HepG2 (cell line): Measurements from ENCODE around the gene MTFR1L. TPM values are rescaled to one million over a fixed set of nuclear protein-coding genes. Genes with fewer than 3 reads are reported as not detected.

Experiments
- polyA plus RNA-seq, 8 experiments: library from polyadenylated mRNA; depleted of rRNA in 3 of 8; stranded (reverse) in 7 of 8; unstranded in 1 of 8; fragments of >200 nt; fragmentation: Illumina TruSeq in 4 of 8; extraction: Trizol in 4 of 8; gene quantifications; 2 replicates each; pipeline versions ENCODE4 v1.2.1 to v1.2.3, GENCODE V29; 2011 to 2016; ENCODE audit warnings: low read depth in 4 of 8, missing spikeins in 1 of 8, mixed read lengths in 1 of 8; ENCODE audit not compliant: insufficient read depth in 1 of 8
- small RNA-seq, 3 experiments: library from RNA; depleted of rRNA; stranded (forward); fragments of <200 nt; gene quantifications; one replicate each; pipeline ENCODE3, GENCODE V24; 2012; ENCODE audit warnings: low read depth in 2 of 3, low replicate concordance in 1 of 3; ENCODE audit not compliant: insufficient read length in 3 of 3, insufficient read depth in 2 of 3
- total RNA-seq, 5 experiments: library from RNA; depleted of rRNA; stranded (reverse); fragments of >200 nt; fragmentation: Illumina TruSeq; extraction: Trizol; gene quantifications; 2 replicates each; pipeline ENCODE4 v1.2.3, GENCODE V29; 2016; ENCODE audit warnings: low read depth in 1 of 5

The MTFR1L gene
- total and polyA plus RNA-seq, 2 of the 13 experiments (the other 11 are each of a cell fraction or from before 2014, with no cell fraction given): 38.0 to 55.7 TPM

Small RNA genes within 50 kb of the gene (small RNA-seq; reads per million reads assigned to genes)
- gene RF00019: 0 reads per million in 3 experiments

Other genes starting within 250 kb of the MTFR1L start
- 0.15 and 0.49 TPM in 2 replicates for gene MAN1C1, start 203.2 kb upstream of the MTFR1L start, total RNA-seq (2016; rRNA removed; fragmentation: Illumina TruSeq; extraction: Trizol)
- 0.18 and 0.39 TPM in 2 replicates for gene MAN1C1, start 203.2 kb upstream of the MTFR1L start, polyA plus RNA-seq (2011; rRNA removed)
- 3.4 and 3.8 TPM in 2 replicates for gene SELENON, start 19.8 kb upstream of the MTFR1L start, total RNA-seq (2016; rRNA removed; fragmentation: Illumina TruSeq; extraction: Trizol)
- gene SELENON, start 19.8 kb upstream of the MTFR1L start, polyA plus RNA-seq (2011; rRNA removed): 8.0 and 8.9 TPM in 2 replicates
- gene AUNIP, start 39.5 kb downstream of the MTFR1L start, total RNA-seq (2016; rRNA removed; fragmentation: Illumina TruSeq; extraction: Trizol): 12.3 and 12.8 TPM in 2 replicates
- gene AUNIP, start 39.5 kb downstream of the MTFR1L start, polyA plus RNA-seq (2011; rRNA removed): 2.4 and 3.8 TPM in 2 replicates
- 6.0 and 13.2 TPM in 2 replicates for gene PAQR7, start 55.8 kb downstream of the MTFR1L start, total RNA-seq (2016; rRNA removed; fragmentation: Illumina TruSeq; extraction: Trizol)
- gene PAQR7, start 55.8 kb downstream of the MTFR1L start, polyA plus RNA-seq (2011; rRNA removed): 16.6 and 20.2 TPM in 2 replicates
- 409 and 618 TPM in 2 replicates for gene STMN1, start 86.5 kb downstream of the MTFR1L start, total RNA-seq (2016; rRNA removed; fragmentation: Illumina TruSeq; extraction: Trizol)
- gene STMN1, start 86.5 kb downstream of the MTFR1L start, polyA plus RNA-seq (2011; rRNA removed): 27.3 and 45.9 TPM in 2 replicates
- gene PAFAH2, start 178.1 kb downstream of the MTFR1L start, total RNA-seq (2016; rRNA removed; fragmentation: Illumina TruSeq; extraction: Trizol): 6.9 and 9.2 TPM in 2 replicates
- 9.3 and 9.4 TPM in 2 replicates for gene PAFAH2, start 178.1 kb downstream of the MTFR1L start, polyA plus RNA-seq (2011; rRNA removed)
- gene EXTL1, start 201.8 kb downstream of the MTFR1L start, total RNA-seq (2016; rRNA removed; fragmentation: Illumina TruSeq; extraction: Trizol): 0.28 and 0.35 TPM in 2 replicates
- 1.0 and 1.5 TPM in 2 replicates for gene EXTL1, start 201.8 kb downstream of the MTFR1L start, polyA plus RNA-seq (2011; rRNA removed)
- not detected in 2 replicates for gene SLC30A2, start 226.2 kb downstream of the MTFR1L start, total RNA-seq (2016; rRNA removed; fragmentation: Illumina TruSeq; extraction: Trizol)
- not detected in 2 replicates for gene SLC30A2, start 226.2 kb downstream of the MTFR1L start, polyA plus RNA-seq (2011; rRNA removed)
- not detected in 2 replicates for gene TRIM63, start 247.7 kb downstream of the MTFR1L start, total RNA-seq (2016; rRNA removed; fragmentation: Illumina TruSeq; extraction: Trizol)
- not detected in 2 replicates for gene TRIM63, start 247.7 kb downstream of the MTFR1L start, polyA plus RNA-seq (2011; rRNA removed)